K562 (cell line): Measurements from ENCODE around the gene PTPN7. TPM values are rescaled to one million over a fixed set of nuclear protein-coding genes. Genes with fewer than 3 reads are reported as not detected.
"Not testable (repeated sequence)": the region's sequence is repeated elsewhere in the genome, so short reads cannot be mapped to it uniquely, and the experiment has no call there.

Source experiments
- ATAC-seq: fragments of 200-7000 bp; cut with Tn5 transposase; 3 replicates; pipeline ENCODE4 v1.9.1; 2020; ENCODE audit warnings: moderate library complexity
- BruUV-seq: library from RNA; stranded (reverse); fragments of 400-500 nt; replicated peaks from 2 replicates; lab custom pipeline; 2021; lab: Mats Ljungman, UMichigan
- CTCF ChIA-PET: fragments of 300-600 bp; formaldehyde crosslinking; extraction: SDS; loops from one replicate; lab custom pipeline; 2021; ENCODE audit warnings: low intra/inter-chr PET ratio; lab: Yijun Ruan, JAX
- POLR2A ChIA-PET: fragments of 300-600, 350-650 bp; sonication (Branson Sonifier 250); formaldehyde crosslinking; extraction: SDS; loops from one replicate; lab custom pipeline; 2021; ENCODE audit warnings: antibody characterized with exemption, inconsistent platforms; lab: Yijun Ruan, JAX
- DNase-seq, 4 experiments: peaks; one replicate each; pipeline versions ENCODE4 v3.0.0 to v3.0.0-alpha.2; 2011 to 2018; ENCODE audit warnings: low spot score in 3 of 4, mixed read lengths in 3 of 4; ENCODE audit errors: extremely low read depth in 1 of 4
- FAIRE-seq: peaks from 2 replicates; lab custom pipeline; 2011; peaks lifted over from hg19 to GRCh38; lab: Jason Lieb, UNC
- H2AFZ ChIP-seq: 2 replicates; pipeline ENCODE4 v1.6.0; 2011; ENCODE audit warnings: low read depth, low read length, control low read depth, inconsistent platforms
- H3K27ac ChIP-seq: fragments of 200-600 bp; 3 replicates; pipeline ENCODE4 v1.8.0; 2011; ENCODE audit warnings: low read depth, mild to moderate bottlenecking, control low read depth, inconsistent platforms, low read length, moderate library complexity, mixed read lengths; ENCODE audit errors: extremely low read depth
- H3K27me3 ChIP-seq, 2 experiments: fragments of 300-600 bp in 1 of 2; 2 replicates in 1 of 2; 3 replicates in 1 of 2; pipeline versions ENCODE4 v1.6.0 to v1.8.0; 2011; ENCODE audit warnings: inconsistent platforms in 2 of 2, low read length in 2 of 2, mild to moderate bottlenecking in 1 of 2, mixed read lengths in 1 of 2, moderate library complexity in 1 of 2; ENCODE audit not compliant: control insufficient read depth in 2 of 2, insufficient read depth in 2 of 2
- H3K36me3 ChIP-seq: fragments of 300-600 bp; 3 replicates; pipeline ENCODE4 v1.8.0; 2011; ENCODE audit warnings: mild to moderate bottlenecking, low read length, inconsistent platforms; ENCODE audit not compliant: control insufficient read depth, insufficient read depth
- H3K4me1 ChIP-seq, 2 experiments: fragments of 200-600 bp in 1 of 2; replicated peaks in 1 of 2; 2 replicates in 1 of 2; 3 replicates in 1 of 2; pipeline versions ENCODE4 v1.5.1 to v1.8.0; 2011; ENCODE audit warnings: inconsistent platforms in 2 of 2, low read length in 2 of 2, mild to moderate bottlenecking in 1 of 2, mixed read lengths in 1 of 2, moderate library complexity in 1 of 2; ENCODE audit not compliant: control insufficient read depth in 2 of 2, insufficient read depth in 2 of 2
- H3K4me2 ChIP-seq: 2 replicates; pipeline ENCODE4 v1.6.1; 2011; ENCODE audit warnings: low read length, control low read depth, inconsistent platforms, mixed read lengths; ENCODE audit not compliant: insufficient read depth
- H3K4me3 ChIP-seq: fragments of 200-600 bp; sonication (generic), shearing (Covaris generic); 2 replicates; pipeline ENCODE4 v1.5.1; 2016; ENCODE audit warnings: control low read depth, inconsistent platforms
- H3K79me2 ChIP-seq: fragments of 200-600 bp; 3 replicates; pipeline ENCODE4 v1.8.0; 2011; ENCODE audit warnings: low read length, inconsistent platforms; ENCODE audit not compliant: control insufficient read depth, insufficient read depth
- H3K9ac ChIP-seq, 2 experiments: 2 replicates each; pipeline versions ENCODE4 v1.6.0 to v1.6.1; 2011; ENCODE audit warnings: low read depth in 2 of 2, low read length in 2 of 2, control low read depth in 1 of 2, inconsistent platforms in 1 of 2, mild to moderate bottlenecking in 1 of 2, mixed read lengths in 1 of 2; ENCODE audit not compliant: insufficient read depth in 1 of 2
- H3K9me1 ChIP-seq: one replicate; pipeline ENCODE4 v1.6.0; 2011; ENCODE audit warnings: inconsistent platforms, mild to moderate bottlenecking, low read length, moderate library complexity; ENCODE audit not compliant: control insufficient read depth, insufficient read depth
- H3K9me3 ChIP-seq: replicated peaks from 2 replicates; pipeline ENCODE4 v1.5.1; 2011; ENCODE audit warnings: low read depth, low read length, inconsistent platforms; ENCODE audit not compliant: control insufficient read depth, insufficient read depth
- H4K20me1 ChIP-seq: replicated peaks from 2 replicates; pipeline ENCODE4 v1.6.1; 2011; ENCODE audit warnings: low read length, inconsistent platforms, mixed read lengths; ENCODE audit not compliant: control insufficient read depth, insufficient read depth
- CBX5 ChIP-seq: IDR thresholded peaks from 2 replicates; pipeline ENCODE4 v1.6.1; 2014; ENCODE audit warnings: low read depth, borderline replicate concordance
- ELF4 ChIP-seq: fragments of 450-650 bp; formaldehyde crosslinking; IDR thresholded peaks from 2 replicates; pipeline ENCODE4 v1.4.0; 2022; ENCODE audit warnings: missing genetic modification characterization
- RAD51 ChIP-seq: fragments of 450-650 bp; IDR thresholded peaks from 2 replicates; pipeline ENCODE4 v1.7.1; 2016; ENCODE audit warnings: low read depth, mild to moderate bottlenecking, borderline replicate concordance
- RB1 ChIP-seq: fragments of 450-650 bp; IDR thresholded peaks from 2 replicates; pipeline ENCODE4 v1.6.1; 2017; ENCODE audit warnings: low read depth, mild to moderate bottlenecking
- SETDB1 ChIP-seq: IDR thresholded peaks from one replicate; pipeline ENCODE4 v1.6.1; 2012; ENCODE audit warnings: low read length, control low read depth, inconsistent platforms
- TOE1 ChIP-seq, 2 experiments: fragments of 450-650 bp in 1 of 2; sonication (generic) in 1 of 2; formaldehyde crosslinking in 1 of 2; IDR thresholded peaks; 2 replicates each; pipeline versions ENCODE4 v1.7.1 to v1.8.0; 2016 to 2022; ENCODE audit warnings: borderline replicate concordance in 2 of 2, mild to moderate bottlenecking in 2 of 2, antibody characterized with exemption in 1 of 2, inconsistent platforms in 1 of 2, low read depth in 1 of 2, missing genetic modification reagents in 1 of 2, moderate library complexity in 1 of 2
- WGBS: fragments of 100-300 bp; shearing (Covaris generic); methylation state at CpG from one replicate; pipeline ENCODE4 v1.1.6; 2016; ENCODE audit warnings: low coverage, mixed read lengths; ENCODE audit not compliant: insufficient coverage; ENCODE audit errors: missing lambda C conversion rate; 5-methylcytosine and 5-hydroxymethylcytosine counted together
- in situ Hi-C: fragments of 300-500 bp; cut with MboI; formaldehyde crosslinking; loops from 4 replicates; pipeline ENCODE4 v1.15.0; 2018; ENCODE audit warnings: inconsistent platforms, mixed read lengths
- intact Hi-C: fragments of 100-400 bp; cut with micrococcal nuclease; formaldehyde crosslinking; loops from 2 replicates; pipeline ENCODE4 v1.14.2; 2022
- polyA plus RNA-seq, 8 experiments: library from polyadenylated mRNA; depleted of rRNA in 4 of 8; stranded (reverse) in 5 of 8; unstranded in 3 of 8; fragments of >200 nt; fragmentation: Nextera tagmentation in 2 of 8; fragmentation: Illumina TruSeq in 1 of 8; extraction: Ambion mirVana in 2 of 8; extraction: Trizol in 1 of 8; gene quantifications; 2 replicates each; pipeline versions ENCODE4 v1.2.1 to v1.2.3, GENCODE V29; 2011 to 2014; ENCODE audit warnings: inconsistent platforms in 1 of 8, missing spikeins in 1 of 8
- total RNA-seq, 7 experiments: library from RNA; depleted of rRNA in 6 of 7; stranded (reverse); fragments of >200 nt in 6 of 7; fragmentation: Illumina TruSeq in 2 of 7; extraction: Trizol in 2 of 7; gene quantifications; 2 replicates each; pipeline versions ENCODE4 v1.2.1 to v1.2.3, GENCODE V29; 2011 to 2021; ENCODE audit warnings: low replicate concordance in 1 of 7
- TF ChIP-seq, protein P1 (sequence below): fragments of 250-450 bp; sonication (Bioruptor Pico); IDR thresholded peaks from 2 replicates; pipeline ENCODE4 v1.6.1; 2021; ENCODE audit warnings: mild to moderate bottlenecking

PTPN7 gene
- total and polyA plus RNA-seq, 9 of the 15 experiments (the other 6 are each of a cell fraction or from before 2014, with no cell fraction given), result 18.7 to 144 (median 120) TPM

DNA sequence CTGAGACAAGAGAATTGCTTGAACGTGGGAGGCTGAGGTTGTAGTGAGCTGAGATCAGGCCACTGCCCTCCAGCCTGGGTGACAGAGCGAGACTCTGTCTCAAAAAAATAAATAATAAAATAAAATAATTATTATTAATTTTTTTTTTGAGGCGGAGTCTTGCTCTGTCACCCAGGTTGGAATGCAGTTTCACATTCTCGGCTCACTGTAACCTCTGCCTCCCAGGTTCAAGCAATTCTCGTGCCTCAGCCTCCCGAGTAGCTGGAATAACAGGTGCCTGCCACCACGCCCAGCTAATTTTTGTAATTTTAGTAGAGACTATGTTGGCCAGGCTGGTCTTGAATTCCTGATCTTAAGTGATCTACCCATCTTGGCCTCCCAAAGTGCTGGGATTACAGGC, 48.8 kb downstream of the PTPN7 start:
- H4K20me1 ChIP-seq, intact Hi-C loops, in situ Hi-C loops, H3K27ac ChIP-seq, H3K9me3 ChIP-seq, FAIRE-seq, DNase-seq, H2AFZ ChIP-seq, H3K4me3 ChIP-seq, H3K79me2 ChIP-seq, H3K36me3 ChIP-seq, H3K9ac ChIP-seq, H3K4me2 ChIP-seq, ATAC-seq, CTCF ChIA-PET, BruUV-seq, H3K9me1 ChIP-seq: not testable (repeated sequence)
- Histone ChIP-seq H3K27me3 (peaks cover 3 to 14% of the 10 kb centered on the region in 2 experiments; a peak in 3 of 5 replicates), H3K4me1 (peaks cover 8 to 17% of the 10 kb centered on the region in 2 experiments)
- 43% methylated on average over 7 of the region's 7 CpGs for WGBS
- POLR2A ChIA-PET, result interaction anchor here (1.3 kb wide), 1 partner anchor 104 kb away, joined by 3 read pairs; no protein-coding TSS in a partner anchor

DNA sequence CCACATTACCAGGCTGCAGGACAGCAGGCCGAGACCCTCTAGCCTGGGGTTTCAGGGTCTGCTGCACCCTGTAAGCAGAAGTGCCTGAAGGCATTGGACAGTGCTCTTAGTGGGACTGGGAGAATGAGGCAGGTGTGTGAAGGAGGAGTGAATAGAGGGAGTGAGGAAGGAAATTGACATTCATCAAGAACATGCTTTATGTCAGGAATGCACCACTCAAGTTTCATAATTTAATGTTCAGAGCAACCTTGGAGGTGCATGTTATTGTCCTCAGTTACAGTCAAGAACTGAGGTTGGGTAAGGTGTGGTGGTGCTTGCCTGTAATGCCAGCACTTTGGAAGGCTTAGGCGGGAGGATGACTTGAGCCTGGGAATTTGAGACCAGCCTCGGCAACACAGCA, 49.4 kb downstream of the PTPN7 start:
- CTCF ChIA-PET, result no interaction called here
- Histone ChIP-seq H3K27me3 (peaks cover 3 to 14% of the 10 kb centered on the region in 2 experiments; a peak in 3 of 5 replicates), H3K79me2 (no peaks in the 10 kb centered on the region), H3K4me2 (no peak overlapping the region), H3K9ac (no peak overlapping the region), H3K36me3 (no peaks in the 10 kb centered on the region), H3K9me1 (no peaks in the 10 kb centered on the region), H3K27ac (no peak overlapping the region), H3K9me3 (no peaks in the 10 kb centered on the region), H3K4me3 (no peak overlapping the region), H3K4me1 (peaks cover 14 to 23% of the 10 kb centered on the region in 2 experiments), H4K20me1 (0 out of 2 replicates have a peak, but pooled peaks cover 3% of the 10 kb centered on the region), H2AFZ (no peak overlapping the region)
- BruUV-seq, result no TSS peak
- ATAC-seq (no peak), FAIRE-seq (no peak), DNase-seq (no peak)
- TF ChIP-seq RB1 (no peak), RAD51 (no peak), ELF4 (no peak), TOE1 (IDR thresholded peaks at IDR 0.05; ENCODE audit: borderline replicate concordance) (no peak), TOE1 (CRISPR knock-in tag; IDR thresholded peaks at IDR 0.05; ENCODE audit: borderline replicate concordance, low read depth) (no peak), CBX5 (no peak), SETDB1 (no peak)
- TF ChIP-seq, protein P1, sequence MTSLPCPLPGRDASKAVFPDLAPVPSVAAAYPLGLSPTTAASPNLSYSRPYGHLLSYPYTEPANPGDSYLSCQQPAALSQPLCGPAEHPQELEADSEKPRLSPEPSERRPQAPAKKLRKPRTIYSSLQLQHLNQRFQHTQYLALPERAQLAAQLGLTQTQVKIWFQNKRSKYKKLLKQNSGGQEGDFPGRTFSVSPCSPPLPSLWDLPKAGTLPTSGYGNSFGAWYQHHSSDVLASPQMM, result no peak
- in situ Hi-C loops, result no loop called here
- 47% methylated on average over 3 of the region's 3 CpGs for WGBS
- intact Hi-C loops, result no loop called here
- POLR2A ChIA-PET, result no interaction called here
